ENCODE measurements around the gene RNF180. TPM values are rescaled to one million over a fixed set of nuclear protein-coding genes. Genes with fewer than 3 reads are reported as not detected.

RNF180 gene
- total and polyA plus RNA-seq, 2 of the 8 experiments (the other 6 are each of a cell fraction or from before 2014, with no cell fraction given): 0.39 to 2.3 TPM

DNA sequence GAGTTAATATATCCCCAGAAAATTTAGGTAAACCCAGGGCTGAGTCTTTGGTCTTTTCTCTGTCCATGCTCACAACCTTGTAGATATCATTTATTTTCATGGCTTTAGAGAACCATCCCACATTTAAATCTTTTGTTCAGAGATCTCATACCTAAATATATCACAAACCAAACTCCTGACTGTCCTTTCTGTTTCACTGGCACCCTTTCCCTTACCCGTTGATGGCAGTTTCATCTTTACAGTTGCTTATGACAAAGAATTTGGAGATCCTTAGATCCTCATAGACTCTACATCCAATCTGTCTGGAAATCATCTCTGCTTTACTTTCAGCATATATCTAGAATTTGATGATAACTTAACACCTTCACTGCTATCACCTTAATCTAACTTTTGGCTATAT is 19.2 kb downstream of the RNF180 start:
- Histone ChIP-seq H2BK5ac (ENCODE audit: low read depth, low read length) (no peak overlapping the region), H3K27ac (ENCODE audit: low read depth, low read length) (no peak overlapping the region), H4K20me1 (replicated peaks in 1 of 2; ENCODE audit: control insufficient read depth in 1 of 2, insufficient read depth in 2 of 2, low read length in 2 of 2) (no peaks in the 10 kb centered on the region), H4K5ac (ENCODE audit: insufficient read length, low read depth, low read length) (no peak overlapping the region), H3K4me3 (ENCODE audit: extremely low read depth in 1 of 4, insufficient read depth in 2 of 4, low read depth in 3 of 4, low read length in 4 of 4) (no peak overlapping the region), H2AFZ (ENCODE audit: low read length) (no peak overlapping the region), H3K9ac (replicated peaks in 1 of 4; ENCODE audit: extremely low read depth in 1 of 4, low read depth in 3 of 4, low read length in 3 of 4) (no peak overlapping the region), H4K91ac (replicated peaks; ENCODE audit: insufficient read length, low read length) (no peak overlapping the region), H3K4me1 (replicated peaks in 1 of 4; ENCODE audit: control insufficient read depth in 3 of 4, insufficient read depth in 4 of 4, low read length in 3 of 4) (no peaks in the 10 kb centered on the region), H3K18ac (ENCODE audit: extremely low read depth, low read length) (no peak overlapping the region), H2BK15ac (ENCODE audit: low read length) (no peak overlapping the region), H3K9me3 (ENCODE audit: insufficient read depth in 2 of 2, low read depth in 1 of 2, low read length in 1 of 2) (no peaks in the 10 kb centered on the region), H3K14ac (ENCODE audit: insufficient read length) (no peak overlapping the region), H2BK20ac (ENCODE audit: low read length) (no peak overlapping the region), H3K23ac (ENCODE audit: insufficient read length) (no peak overlapping the region), H4K8ac (ENCODE audit: extremely low read depth, insufficient read depth, low read length) (no peak overlapping the region), H3K4ac (replicated peaks; ENCODE audit: insufficient read length, low read depth, low read length) (no peak overlapping the region), H3K4me2 (ENCODE audit: insufficient read depth in 1 of 2, low read depth in 2 of 2, low read length in 2 of 2) (no peak overlapping the region), H2AK5ac (ENCODE audit: low read depth, low read length) (no peak overlapping the region), H3K56ac (replicated peaks; ENCODE audit: insufficient read length, low read depth, low read length) (no peak overlapping the region), H2BK120ac (replicated peaks; ENCODE audit: low read depth, low read length) (no peak overlapping the region), H3K27me3 (replicated peaks in 1 of 4; ENCODE audit: control insufficient read depth in 3 of 4, extremely low read depth in 1 of 4, insufficient read depth in 3 of 4, low read length in 3 of 4) (no peaks in the 10 kb centered on the region), H2BK12ac (ENCODE audit: low read depth, low read length) (no peak overlapping the region), H3K79me1 (ENCODE audit: low read depth, low read length) (no peaks in the 10 kb centered on the region), H3K79me2 (ENCODE audit: control insufficient read depth in 1 of 2, insufficient read depth in 2 of 2, low read length in 2 of 2) (no peaks in the 10 kb centered on the region), H3K23me2 (ENCODE audit: low read depth, low read length) (no peaks in the 10 kb centered on the region), H3K36me3 (ENCODE audit: control insufficient read depth in 2 of 4, insufficient read depth in 4 of 4, low read length in 3 of 4) (no peaks in the 10 kb centered on the region)
- FAIRE-seq (no peak), DNase-seq (ENCODE audit: low read depth in 1 of 2, low spot score in 2 of 2) (no peak)
- ChIA-PET CTCF (ENCODE audit: partially characterized antibody) (no interaction called here), POLR2A (ENCODE audit: partially characterized antibody) (no interaction called here)
- WGBS, 2 experiments (ENCODE audit: extremely low coverage in 1 of 2, insufficient coverage in 1 of 2, insufficient read length in 1 of 2, insufficient replicate concordance in 2 of 2, low coverage in 1 of 2, low lambda C conversion rate in 2 of 2, missing lambda C conversion rate in 1 of 2): 81% methylated on average over 1 of the region's 1 CpG; no CpG with 5 or more reads in 1 of the 2 experiments
- TF ChIP-seq, protein P1, sequence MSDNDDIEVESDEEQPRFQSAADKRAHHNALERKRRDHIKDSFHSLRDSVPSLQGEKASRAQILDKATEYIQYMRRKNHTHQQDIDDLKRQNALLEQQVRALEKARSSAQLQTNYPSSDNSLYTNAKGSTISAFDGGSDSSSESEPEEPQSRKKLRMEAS (IDR thresholded peaks at IDR 0.05): no peak
- TF ChIP-seq CHD2 (IDR thresholded peaks at IDR 0.05; ENCODE audit: low read length): no peak
- no peak for TF ChIP-seq TEAD4 (IDR thresholded peaks at IDR 0.05; ENCODE audit: low read depth, low read length)
- no peak for TF ChIP-seq BRCA1 (IDR thresholded peaks at IDR 0.05; ENCODE audit: low read depth, low read length)
- TF ChIP-seq CEBPB (IDR thresholded peaks at IDR 0.05; ENCODE audit: low read depth, low read length): no peak
- TF ChIP-seq TAF1 (IDR thresholded peaks at IDR 0.05; ENCODE audit: low read depth, low read length): no peak
